C4-2B (cell line): ENCODE data around the gene VPS13C.

Experiments
- H3K27ac ChIP-seq: fragments of 450-650 bp; 2 replicates; pipeline ENCODE4 v1.5.1; 2017
- ZFX ChIP-seq: fragments of 450-650 bp; IDR thresholded peaks from 2 replicates; pipeline ENCODE4 v1.6.1; 2017
- TF ChIP-seq, protein P1 (sequence below): fragments of 450-650 bp; conservative IDR thresholded peaks from 2 replicates; pipeline ENCODE4 v1.5.1; 2017; ENCODE audit warnings: mild to moderate bottlenecking

The VPS13C gene

DNA sequence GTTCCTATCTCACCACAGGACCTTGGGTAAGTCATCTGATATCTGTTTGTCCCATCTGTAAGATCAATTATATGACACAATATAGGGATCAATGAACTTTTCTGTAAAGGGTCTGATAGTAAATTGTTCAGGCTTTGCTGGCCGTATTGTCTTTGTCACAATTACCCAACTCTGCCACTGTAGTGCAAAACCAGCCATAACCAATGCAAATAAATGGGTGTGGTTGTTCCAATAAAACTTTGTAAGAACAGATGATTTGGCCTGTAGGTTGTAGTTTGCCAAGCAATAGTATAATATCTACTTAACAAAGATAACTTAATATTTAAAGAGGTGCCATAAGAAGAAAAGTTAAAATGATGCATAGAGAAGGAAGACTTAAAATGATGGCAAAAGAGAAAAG lies 210.8 kb downstream of the VPS13C start:
- no peak overlapping the region for H3K27ac ChIP-seq
- TF ChIP-seq, protein P1, sequence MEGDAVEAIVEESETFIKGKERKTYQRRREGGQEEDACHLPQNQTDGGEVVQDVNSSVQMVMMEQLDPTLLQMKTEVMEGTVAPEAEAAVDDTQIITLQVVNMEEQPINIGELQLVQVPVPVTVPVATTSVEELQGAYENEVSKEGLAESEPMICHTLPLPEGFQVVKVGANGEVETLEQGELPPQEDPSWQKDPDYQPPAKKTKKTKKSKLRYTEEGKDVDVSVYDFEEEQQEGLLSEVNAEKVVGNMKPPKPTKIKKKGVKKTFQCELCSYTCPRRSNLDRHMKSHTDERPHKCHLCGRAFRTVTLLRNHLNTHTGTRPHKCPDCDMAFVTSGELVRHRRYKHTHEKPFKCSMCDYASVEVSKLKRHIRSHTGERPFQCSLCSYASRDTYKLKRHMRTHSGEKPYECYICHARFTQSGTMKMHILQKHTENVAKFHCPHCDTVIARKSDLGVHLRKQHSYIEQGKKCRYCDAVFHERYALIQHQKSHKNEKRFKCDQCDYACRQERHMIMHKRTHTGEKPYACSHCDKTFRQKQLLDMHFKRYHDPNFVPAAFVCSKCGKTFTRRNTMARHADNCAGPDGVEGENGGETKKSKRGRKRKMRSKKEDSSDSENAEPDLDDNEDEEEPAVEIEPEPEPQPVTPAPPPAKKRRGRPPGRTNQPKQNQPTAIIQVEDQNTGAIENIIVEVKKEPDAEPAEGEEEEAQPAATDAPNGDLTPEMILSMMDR: no peak
- TF ChIP-seq ZFX: no peak

DNA sequence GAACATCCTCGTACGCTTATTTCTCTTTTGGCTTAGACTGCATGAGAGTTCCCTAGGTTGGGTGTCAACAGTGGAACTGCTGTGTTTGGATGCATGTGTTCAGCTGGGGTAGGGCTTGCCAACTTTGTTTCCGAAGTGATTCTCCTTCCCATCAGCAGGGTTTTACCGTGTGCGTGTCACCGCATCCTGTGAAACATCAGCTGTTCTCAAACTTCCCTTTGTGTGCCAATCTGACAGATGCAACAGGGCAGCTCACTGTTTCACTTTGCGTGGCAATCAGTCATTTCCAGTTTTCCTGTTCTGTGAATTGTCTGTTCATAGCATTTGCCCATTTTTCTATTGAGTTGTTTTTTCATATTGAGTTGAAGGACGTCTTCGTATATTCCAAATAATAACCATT lies 218.8 kb downstream of the VPS13C start:
- TF ChIP-seq, protein P1: no peak
- TF ChIP-seq ZFX: no peak
- no peak overlapping the region for H3K27ac ChIP-seq

DNA sequence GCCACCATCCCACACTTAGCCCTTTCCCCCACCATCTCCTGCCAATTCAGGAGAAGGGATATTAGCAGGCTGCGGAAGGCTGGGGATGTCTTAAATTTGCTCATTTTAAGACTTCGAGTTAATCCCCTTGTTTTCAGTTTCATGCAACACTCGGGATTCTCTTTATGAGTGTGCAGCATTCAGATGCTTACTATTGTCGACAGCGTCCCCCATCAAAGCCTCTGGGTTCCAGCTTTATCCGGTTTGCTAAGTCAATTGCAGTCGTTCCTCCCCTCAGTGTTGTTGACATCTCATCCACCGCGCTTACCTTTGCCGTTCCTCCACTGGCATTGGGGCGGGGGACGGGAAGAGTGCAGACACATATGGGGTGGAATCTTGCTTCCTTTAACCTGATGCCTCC lies 220.2 kb downstream of the VPS13C start:
- TF ChIP-seq, protein P1: no peak
- TF ChIP-seq ZFX: no peak
- no peak overlapping the region for H3K27ac ChIP-seq

DNA sequence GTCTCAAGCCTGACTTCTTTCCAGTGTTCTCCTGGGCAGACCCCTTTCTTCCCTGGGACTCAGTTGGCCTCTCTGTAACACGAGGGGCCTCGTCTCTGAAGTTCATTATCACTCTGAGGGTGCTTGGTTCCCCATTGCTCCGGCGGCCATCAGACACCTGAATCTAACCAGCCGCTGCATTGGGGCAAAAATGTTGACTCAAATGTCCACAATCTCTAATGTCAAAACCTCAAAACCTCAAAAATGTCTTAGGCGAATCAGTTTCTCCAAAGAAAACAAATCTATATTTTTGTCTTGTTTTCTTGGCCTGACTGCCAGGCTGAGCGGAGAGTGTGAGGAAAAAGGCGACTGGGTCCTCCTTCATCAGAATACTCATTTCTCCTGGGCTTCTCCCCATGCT lies 220.7 kb downstream of the VPS13C start:
- H3K27ac ChIP-seq: no peak overlapping the region
- no peak for TF ChIP-seq ZFX
- TF ChIP-seq, protein P1: no peak

DNA sequence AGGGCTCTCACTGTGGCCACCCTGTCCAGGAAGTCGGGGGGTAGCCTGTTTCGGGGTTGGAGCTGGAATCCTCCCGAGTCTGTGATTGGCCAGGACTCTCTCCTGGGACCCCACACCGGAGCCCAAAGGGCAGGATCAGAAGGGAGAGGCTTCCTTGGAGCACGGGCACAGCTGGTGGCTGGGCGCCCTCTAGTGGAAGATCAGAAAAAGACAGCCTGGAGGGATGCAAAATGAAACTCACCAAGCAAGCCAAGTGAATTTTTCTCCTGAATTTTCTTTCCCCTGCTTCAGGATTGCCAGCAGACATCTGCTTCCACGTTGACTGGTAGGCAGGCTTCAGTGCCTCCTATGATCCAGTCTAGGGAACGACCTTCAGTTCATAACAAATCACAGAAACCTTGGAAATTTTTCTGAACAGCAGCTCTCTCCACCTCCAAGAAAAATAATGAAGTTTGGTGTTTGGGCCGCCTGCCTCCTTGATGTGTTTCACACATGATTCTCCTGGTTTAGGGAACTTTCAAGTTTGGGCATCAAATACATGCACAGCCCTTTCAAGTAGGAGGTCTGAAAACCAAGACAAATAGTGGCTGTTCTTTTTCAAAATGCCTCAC lies 224.6 kb downstream of the VPS13C start:
- TF ChIP-seq, protein P1: peak; percentile 96
- no peak for TF ChIP-seq ZFX
- no peak overlapping the region; the same call in 1 of the 2 replicates for H3K27ac ChIP-seq

DNA sequence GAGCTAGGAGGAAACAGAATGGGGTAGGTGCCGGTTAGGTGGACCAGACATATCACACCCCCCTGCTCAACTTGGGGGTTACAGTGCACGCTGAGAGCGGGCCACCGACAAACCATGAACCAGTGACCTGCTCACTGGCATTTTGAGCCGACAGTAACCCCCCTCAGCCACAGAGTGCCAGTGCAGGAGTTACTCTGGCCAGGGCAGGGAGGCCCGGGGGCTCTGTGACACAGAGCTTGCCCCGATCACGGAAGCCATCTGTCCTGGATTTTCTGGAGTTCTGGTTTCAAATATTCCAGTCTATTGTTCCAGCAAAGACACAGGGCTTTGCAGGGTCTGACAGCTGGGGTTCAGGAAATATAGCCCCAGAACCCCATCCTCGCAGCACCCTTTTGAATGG lies 225.2 kb downstream of the VPS13C start:
- TF ChIP-seq, protein P1: 0 out of 2 replicates have a peak, but pooled peaks have one; percentile 3
- TF ChIP-seq ZFX: no peak
- H3K27ac ChIP-seq: no peak overlapping the region; the same call in 1 of the 2 replicates

DNA sequence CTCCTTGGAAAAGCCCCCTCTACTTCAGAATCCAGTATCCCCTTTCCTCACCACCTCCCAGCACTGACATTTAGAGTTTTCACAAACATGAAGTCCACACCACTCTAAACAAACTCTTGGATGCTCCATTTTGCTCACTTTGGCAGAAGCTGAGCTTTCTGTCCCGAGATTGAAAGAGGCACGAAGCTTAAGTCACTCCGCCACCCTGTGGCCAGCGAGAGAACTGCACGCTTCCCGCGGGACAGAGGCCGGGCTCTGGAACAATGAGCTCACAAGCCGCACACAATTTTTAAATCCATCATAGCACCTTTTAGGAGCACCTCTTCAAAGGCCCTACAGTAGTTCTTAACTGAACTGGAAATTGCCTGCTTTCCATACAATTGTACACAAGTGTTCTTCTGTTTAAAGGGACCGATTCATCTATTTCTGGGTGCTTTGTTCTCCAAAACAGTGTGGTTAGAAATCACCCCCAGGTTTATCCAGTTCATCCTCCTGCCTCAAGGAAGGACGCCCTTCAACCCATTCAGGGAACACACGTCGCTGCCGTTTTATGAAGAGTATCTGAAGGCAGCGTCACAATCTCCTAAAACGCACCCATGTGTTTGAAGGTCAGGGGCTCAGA lies 226.1 kb downstream of the VPS13C start:
- TF ChIP-seq, protein P1: peak; percentile 96
- no peak for TF ChIP-seq ZFX
- H3K27ac ChIP-seq: peak overlapping the region; percentile 22; the same call in 1 of the 2 replicates
